IPS DF 19.7 (cell line): Measurements from ENCODE around the gene DOCK1.

Experiments
- DNase-seq: peaks from one replicate; pipeline ENCODE4 v3.0.0-alpha.2; 2013; ENCODE audit warnings: low read depth, low spot score

Gene DOCK1

DNA sequence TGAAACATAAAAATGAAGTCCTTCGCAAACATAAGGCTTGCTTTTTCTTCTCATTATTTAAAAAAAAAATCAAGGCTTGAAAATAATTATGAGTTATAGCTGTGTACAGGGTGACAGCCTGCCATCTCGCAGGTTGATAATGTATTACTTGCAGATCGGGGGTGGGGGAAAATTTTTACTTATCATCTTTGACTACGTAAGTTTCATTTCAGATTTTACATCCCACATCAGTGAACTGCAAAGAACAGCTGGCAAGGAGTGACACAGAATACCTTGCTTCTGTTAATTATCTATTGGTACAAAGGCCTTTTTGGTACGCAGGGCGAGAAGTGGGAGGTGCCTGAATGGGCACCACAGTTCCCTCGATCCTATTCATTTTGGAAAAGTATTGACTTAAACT is 232.2 kb downstream of the DOCK1 start:
- DNase-seq, result no peak

DNA sequence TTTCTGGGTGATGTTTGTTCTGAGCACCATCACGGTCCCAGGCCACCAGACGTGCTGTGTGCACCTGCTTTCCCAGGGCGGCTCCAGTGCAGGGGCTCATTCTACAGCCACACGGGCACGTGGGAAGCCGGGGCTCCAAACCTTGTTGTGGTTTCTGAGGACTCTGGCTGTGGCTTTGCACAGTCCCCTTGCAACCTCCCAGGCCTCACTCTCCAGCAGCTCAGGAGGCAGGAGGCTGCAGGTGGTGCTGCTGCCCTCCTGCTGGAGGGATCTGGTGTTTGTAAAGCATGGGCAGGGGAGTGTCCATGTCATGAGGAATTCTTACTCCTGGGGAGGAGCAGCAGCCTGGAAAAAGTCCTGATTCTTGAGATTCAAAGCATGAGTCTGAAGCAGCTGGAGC is 236.9 kb downstream of the DOCK1 start:
- no peak for DNase-seq

DNA sequence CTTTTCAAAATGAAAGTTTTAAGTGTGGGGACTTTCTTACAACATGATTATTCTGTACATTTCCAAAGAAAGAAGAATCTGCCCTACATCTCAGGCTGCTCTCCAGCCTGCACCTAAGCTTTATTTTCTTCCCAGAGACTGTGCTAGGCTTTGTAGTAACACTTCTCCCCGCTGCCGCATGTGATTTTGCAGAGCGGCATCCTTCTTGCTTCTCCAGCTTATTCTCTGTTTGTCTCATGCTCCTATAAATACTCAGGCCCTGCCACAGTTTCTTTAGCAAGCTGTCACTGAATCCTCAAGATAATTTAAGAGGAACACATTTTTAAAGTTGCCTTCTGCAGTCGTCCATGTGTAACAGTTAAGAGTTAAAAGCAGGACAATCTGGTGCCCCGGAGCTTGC is 237.6 kb downstream of the DOCK1 start:
- DNase-seq, result no peak

DNA sequence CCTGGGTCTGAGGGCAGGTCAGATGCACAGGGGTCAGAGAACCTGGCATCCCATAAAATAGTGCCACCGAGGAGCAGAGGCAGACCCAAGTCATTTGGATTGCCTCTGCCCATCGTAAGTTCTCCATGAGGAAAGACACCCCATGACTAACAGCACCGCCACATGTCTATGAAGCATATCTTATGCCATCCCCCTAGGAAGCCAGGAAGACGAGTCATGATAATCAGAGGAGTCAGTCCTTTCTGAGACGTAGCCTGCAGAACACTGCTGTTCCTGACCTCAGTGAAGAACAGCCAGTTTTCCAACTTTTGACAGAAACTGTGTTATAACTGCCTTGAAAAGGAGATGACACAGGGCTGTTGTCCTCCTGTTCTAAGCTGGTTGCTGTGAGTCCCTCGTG is 239.9 kb downstream of the DOCK1 start:
- no peak for DNase-seq

DNA sequence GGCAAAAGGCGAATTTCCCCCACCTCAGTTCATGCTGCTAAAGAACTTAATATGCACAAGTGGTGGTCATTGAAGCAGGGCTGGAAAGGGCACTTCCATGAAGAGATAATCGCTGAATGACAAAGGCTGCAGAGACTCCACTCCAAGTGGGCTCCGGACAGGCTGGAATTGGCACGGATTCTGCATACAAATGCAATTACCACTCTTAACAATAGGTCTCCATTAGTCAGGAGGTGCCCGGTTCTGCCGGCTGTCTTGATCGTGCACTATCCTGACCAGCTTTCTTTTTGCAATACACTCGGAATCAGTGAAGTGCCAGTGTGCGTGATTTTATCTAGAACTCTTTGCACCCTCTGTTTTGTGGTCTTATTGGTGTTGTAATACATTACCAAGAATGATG is 241.4 kb downstream of the DOCK1 start:
- DNase-seq, result no peak

DNA sequence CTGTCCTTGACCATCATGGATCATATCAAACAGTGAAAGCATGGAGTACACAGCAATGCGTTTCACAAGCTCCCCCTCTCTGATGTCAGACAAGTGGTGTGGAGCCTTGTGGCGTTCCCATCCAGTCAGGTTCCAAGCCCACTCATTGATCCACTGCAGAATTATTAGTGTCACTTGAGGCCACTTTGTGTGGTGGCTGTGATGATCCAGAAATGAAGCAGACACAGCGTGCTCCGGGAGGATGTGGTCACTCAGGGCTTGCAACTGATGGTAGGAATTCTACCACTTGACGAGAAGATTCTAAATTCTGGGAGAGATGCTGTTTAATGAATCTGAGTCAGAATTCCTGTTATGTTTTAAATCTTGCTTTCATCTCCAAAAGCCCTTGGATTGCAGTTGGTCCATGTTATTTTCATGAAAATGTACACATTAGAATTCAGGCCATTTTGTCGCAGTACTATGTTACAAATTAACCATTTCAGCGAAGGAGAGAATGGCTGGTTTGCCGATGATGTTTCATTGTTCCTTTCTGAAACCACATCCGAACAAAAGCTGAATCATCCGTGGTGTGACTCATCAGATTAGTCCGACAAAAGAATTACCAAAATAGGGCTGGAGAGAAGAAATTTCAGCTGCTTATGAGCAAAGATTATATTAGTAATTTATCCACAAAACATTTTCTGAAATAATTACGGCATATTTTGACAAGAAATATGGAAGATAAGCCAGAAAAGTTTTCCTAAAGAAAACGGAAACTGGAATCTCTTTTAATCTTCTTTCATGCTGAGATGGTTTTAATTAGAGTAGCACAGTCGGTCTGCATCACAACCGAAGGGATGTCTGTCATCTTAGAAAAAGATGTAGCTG is 243.1 kb downstream of the DOCK1 start:
- DNase-seq, result no peak

DNA sequence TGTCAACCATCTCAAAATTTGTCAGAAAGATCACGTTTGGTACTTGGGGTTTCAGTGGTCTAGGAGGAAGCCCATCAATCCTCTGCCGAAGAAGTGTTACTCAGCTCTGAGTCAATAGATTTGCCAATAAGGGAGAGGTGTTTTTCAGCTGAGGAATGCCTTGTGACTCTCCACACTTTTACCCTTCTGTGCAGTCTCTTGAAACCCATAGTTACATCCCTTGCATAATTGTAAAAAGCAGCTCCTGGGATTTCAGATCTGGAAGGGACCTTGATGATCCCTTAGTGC is 243.6 kb downstream of the DOCK1 start:
- DNase-seq, result no peak

DNA sequence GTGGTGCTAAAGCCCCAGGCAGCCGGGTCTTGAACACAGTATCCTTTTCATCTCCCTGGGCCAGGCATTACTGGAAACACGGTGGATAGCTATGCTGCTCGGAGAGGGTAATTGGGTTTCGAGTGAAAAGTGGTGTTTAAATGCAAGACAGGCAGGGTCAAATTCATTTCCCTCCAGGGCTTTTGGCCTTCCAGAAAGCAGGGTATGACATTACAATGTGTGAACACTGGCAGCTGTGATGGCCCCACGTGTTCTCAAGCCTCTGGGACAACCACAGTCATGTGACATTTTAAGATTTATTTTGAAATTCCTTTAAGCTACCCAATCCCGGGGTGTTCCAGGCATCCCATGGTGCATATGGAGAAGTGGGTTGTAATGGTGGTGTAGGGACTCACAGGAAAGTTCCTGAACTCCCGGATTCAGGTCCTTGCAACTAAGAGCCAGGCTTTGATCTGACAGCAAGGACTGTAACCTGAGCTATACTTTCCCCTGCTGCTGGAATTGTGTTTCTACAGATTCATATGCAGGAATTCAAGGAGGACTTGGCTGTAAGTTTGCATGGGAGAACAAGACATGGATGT is 244.4 kb downstream of the DOCK1 start:
- DNase-seq, result peak; percentile 68

DNA sequence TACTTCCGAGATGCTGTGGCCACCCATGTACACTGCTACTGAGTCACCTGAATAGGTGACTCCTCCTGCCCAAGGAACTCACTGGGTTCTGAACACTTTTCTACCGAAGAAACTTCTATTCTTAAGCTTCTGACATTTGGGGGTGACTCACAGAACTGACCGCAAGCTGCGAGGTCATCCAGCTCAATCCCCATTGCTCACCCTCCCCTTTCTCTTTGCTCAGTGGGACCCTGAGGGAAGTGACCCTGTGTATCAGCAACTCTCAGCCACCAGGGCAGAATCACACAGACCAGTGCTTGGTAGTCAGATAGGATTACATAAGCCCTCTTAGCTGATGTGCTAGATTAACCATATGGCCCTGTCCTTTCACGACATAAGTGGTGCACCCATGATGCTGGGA is 244.9 kb downstream of the DOCK1 start:
- DNase-seq, result no peak

DNA sequence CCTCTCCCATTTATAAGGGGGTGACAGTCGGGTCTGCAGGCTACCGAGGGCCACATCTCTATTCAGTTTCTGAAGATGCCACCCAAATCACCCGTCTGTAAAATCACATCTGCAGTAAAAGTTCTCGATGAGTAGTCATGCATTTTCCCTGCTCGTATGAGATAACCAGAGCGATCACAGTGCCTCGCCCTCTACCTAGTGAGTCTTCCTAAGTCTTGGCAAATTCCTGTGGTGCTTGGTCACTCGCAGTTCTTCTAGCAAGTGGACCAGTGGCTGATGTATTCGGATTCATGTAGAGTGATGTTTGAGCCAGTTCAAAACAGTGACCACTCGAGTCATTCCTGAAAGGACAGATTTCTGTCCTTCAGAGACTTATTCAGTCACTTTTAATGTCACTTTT is 246.3 kb downstream of the DOCK1 start:
- no peak for DNase-seq

DNA sequence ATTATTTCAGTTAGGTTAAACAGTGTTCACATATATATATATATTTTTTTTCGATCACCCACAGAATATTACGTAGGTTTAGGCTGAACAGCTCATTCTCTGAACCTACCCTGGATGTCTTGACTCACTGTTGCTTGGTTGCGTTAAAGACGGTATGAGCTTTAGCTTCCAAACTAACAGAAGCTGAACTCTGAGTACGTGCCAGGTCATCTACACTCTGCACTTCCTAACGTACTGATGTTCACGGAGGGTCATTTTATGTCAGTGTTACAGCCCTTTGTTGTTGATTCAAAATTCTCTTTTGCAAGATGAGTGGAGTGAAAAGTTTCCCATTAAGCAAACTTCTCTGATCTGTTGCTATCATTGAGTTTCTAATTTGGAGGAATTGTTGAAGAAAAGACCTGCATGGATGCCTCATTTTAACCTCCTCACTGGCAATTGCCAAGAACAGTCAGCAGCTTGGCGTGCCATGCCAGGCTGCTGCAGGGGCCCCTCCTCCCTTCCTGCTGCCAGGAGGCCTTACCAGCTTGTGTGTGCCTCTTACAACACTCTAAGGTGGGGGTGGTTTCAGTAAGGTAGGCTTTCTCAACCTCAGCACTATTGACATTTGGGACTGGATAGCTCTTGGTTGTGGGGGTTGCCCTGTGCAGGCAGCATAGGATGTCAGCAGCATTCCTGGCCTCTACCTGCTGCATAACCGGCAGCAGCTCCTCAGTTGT is 246.9 kb downstream of the DOCK1 start:
- DNase-seq, result no peak

DNA sequence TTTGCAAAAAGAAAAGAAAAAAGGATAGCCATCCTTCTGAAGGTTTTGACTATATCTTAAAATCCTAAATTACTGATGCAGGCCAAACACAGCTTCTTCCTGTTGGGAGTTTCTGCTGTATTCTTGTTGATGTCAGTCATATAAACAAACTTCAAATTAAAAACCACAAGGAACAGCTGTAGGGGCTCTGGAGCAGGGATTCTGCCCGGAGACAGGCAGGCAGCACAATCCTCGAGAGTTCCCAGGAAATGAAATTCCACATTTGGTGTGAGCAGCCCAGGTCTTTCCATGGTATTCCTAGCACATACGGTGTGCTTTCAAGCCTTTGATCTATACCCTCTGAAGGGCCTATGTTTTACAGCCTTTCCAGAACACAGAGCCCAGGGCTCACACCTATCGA is 248.0 kb downstream of the DOCK1 start:
- no peak for DNase-seq

DNA sequence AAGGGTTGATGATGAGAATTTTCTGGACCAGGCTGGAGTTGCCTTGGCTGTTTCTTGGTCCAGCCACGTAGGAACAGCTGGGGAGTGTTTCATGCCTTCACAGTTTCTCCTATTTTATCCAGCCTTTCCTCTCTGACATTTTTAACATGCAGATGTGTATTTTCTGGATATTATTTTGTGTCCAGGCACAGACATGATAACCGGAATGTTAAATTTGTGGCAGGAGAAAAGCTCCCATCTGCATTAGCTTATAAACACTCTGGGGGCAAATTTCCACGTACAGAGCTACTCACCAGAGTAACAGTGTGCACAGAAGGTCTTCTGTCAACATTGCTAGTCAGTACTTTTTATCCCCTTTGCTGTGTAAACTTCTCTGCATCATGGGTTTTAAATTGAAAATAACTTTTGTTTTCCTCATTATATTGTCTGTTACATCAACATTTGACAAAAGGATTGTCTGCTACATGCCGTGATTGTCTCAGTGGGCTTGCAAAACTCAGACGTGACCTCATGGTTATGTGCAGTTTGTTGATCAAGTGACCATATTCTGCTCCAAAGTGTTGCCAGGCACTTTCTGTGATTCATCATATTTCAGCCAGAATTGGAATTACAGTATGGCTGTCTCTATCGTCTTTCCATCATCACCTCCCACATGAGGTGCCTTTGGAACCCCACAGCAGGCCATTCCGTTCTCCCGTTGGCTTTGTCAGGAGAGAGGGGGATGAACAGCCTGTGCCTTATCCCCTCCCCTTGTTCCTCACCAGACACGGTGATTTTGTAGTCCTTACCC is 249.8 kb downstream of the DOCK1 start:
- DNase-seq, result no peak

DNA sequence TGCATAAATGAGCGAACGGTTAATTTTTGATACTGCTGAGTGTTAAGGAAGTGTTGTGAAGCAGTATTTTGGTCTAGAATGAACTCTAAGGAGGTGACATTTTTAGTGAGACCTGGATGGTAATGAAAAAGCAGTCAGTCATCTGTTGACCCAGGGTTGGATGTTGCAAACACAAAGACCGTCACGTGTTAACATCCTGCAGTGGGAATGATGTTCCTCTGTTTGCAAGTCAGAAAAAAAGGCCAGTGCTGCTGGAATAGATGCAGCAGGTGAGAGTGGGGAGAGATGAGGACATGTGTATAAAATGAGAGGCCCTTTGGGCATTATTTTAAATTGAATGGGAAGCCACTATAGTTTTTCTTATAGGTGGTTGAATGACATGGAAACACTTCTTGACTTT is 251.9 kb downstream of the DOCK1 start:
- DNase-seq, result no peak

DNA sequence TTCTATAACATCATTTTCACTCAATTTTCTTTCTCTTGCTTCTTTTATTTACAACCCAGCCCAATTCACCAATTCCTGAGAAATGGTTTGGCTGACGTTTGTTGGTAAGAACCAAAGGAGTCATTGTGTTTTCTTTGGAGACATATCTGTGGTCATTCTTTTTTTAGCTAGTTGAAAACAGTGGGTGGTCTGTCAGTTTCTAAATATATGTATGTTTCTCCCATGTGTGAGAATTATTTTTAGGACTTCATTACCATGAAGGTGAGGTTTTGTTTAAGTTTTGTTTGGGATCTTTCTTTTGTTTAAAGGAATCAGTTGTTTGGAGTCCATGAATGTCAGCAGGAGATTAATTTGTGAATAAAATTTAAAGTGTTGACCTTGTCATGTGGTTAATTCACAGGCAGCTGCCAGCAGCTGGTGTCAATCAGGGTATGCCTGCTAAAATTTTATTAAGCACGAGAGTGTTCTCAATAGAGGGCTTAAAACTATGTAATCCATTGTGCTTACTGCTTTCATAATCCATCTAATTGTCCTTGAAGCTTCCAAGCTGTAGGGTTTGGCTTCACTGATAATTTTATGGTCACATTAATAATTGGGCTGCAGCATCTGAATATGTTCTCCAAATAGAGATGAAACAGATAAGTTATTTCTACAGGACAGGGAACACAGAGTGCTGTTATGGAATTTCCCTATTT is 252.4 kb downstream of the DOCK1 start:
- no peak for DNase-seq

DNA sequence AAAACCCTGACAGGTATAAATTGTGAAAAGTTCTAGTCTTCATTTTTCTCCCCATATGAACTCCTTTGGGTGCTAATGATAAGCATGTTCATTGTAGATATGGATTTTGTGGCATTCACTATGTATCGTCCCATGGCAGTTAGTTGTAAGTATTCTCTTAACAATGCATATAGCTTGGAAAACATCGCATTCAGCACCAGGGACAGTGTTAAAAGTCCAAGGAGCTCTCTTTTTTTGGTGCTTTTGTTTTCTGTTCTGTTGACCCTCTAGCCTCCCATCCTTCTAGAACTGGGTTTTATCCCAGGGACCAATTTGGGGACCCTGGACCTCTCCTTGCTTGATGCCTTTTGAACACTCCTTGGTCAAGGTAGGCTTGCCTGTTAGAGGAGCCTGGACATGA is 253.4 kb downstream of the DOCK1 start:
- DNase-seq, result no peak

DNA sequence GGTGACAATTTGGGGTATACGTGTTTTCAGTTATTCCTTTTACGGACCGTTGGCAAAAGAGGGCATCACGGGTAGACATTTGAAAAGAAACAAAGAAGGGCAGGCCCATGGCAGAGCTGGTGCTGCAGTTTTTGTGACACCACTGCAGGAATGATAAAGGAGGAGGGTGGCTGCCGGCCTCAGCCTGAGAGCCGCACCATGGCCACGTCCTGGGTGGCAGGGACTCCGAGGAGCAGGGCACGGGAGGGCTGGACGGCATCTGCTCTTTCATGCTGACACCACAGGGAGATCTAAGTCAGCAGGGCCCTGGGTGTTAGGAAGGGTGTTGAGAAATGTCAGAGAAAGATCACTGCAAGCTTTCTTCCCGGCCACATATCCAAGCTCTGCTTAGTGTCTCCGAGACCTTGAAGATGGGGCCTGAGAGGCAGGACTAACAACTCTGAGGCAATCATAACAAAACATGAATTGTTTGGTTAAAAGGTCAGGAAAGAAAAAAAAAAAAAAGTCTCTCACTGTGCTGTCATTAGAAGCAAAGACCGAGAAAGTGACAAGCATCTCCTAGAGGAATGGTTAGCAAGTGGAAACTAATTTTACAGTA is 254.5 kb downstream of the DOCK1 start:
- no peak for DNase-seq

DNA sequence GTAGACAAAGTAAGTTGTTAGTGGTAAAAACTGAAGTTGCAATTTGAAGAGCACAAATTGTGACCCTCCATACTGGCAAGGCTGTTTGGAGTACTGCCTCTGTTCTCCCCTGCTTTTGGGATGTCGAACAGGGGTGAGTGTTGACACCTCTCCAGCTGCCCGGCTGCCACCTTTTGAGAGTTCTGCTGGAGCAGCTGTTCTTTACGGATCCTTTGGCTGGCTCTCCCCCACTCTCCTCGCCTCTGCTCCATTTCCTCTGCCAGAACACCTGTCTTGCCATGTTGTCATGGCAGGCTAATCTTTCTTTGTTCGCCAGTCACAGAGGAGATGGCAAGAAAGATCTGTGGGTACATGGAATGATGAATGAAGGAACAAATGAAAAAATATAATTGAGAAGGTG is 256.3 kb downstream of the DOCK1 start:
- DNase-seq, result no peak

DNA sequence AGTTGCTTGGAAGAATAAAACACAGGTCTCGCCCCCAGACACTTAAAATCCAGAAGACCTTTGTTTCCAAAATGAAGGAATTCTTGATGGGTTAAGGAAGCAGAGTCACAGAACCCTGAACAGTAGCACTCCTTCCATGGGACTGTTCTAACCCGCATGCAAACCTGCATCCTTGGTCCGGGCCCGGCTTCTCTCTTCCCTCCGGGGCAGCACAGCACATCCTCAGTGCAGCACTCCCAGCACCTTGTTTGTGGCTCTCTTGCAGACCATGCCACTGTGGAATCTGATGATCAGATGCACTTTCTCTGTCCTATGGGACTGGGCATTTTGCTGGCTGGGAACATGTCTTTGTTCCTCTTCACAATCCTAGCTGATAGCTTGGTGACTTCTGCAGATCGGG is 257.6 kb downstream of the DOCK1 start:
- no peak for DNase-seq

DNA sequence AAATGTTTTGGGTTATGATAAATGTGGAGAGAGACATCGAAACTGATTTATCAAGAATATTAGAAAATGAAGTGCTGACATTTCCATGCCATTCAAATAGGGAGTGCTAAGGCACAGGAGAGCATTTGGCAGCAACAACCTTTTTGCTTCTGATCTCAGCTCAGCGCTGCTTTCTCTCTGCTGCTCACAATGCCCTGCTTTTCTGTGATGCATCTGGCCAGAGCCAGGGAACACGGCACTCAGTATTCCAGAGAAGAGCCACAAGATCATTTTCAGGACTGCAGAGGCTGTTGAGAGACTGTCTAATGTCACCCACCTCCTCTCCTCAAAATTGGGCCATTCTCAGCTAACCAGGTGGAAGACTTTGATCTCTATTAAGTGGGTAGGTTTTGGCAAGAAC is 263.0 kb downstream of the DOCK1 start:
- no peak for DNase-seq

DNA sequence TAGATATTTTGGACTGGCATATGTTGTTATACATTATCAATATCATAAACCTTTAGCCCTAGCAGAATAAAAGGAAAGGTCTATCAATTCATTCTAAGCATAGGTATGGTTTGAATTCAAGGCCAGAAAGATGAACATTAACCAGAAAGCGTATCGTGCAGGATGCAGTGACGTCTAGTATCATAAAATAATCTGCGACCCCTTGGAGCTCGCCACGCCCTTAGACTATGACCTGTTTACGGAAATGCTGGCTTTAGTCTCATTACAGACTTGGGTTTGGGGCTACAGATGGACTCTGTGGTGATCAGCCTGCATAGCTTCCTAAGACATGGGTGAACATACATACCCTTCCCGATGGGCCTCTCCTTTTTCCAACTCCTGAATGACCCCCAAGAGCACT is 269.6 kb downstream of the DOCK1 start:
- no peak for DNase-seq
